Erythroblast (primary cell): Measurements from ENCODE around the gene TEKT5.
"Not testable (repeated sequence)": the region's sequence is repeated elsewhere in the genome, so short reads cannot be mapped to it uniquely, and the experiment has no call there.

ENCODE experiments used
- DNase-seq, 2 experiments: peaks; one replicate each; lab custom pipeline; 2025; lab: John Stamatoyannopoulos, UW
- GATA1 ChIP-seq: IDR thresholded peaks from 2 replicates; pipeline ENCODE4 v1.6.1; 2011; ENCODE audit warnings: low read depth, mild to moderate bottlenecking, control low read depth, low read length, moderate library complexity
- POLR2A ChIP-seq: IDR thresholded peaks from 2 replicates; pipeline ENCODE4 v1.6.1; 2011; ENCODE audit warnings: mild to moderate bottlenecking, low read length

TEKT5 gene

DNA sequence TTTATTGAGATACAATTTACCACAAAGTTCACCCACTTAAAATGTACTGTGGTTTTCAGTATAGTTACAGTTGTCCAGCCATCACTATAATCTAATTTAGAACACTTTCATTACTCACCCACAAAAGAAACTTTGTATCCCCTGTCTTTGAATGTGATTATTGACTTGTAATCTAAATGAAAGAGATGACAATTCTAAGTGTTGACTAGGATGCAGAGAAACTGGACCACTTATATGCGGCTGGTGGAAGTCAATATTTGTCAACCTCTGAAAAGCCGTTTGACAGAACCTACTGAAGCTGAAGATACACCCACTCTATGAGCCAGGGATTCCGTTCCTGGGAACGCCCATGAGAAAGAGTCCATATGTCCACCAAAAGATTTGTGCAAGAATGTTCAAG is 36.8 kb downstream of the TEKT5 start:
- no peak for DNase-seq
- no peak for TF ChIP-seq GATA1
- TF ChIP-seq POLR2A = no peak

DNA sequence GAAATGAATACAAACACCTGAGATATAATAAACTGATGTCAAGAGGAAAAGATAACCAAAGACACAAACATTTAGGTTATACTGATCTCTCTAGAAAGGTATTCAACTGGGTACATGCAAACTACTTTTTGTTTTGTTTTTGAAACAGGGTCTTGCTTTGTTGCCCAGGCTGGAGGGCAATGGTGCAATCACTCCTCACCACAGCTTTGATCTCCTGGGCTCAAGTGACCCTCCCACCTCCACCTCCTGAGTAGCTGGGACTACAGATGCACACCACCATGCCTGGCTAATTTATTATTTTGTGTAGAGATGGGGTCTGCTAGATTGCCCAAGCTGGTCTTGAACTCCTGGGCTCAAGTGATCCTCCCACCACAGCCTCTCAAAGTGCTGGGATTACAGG is 38.1 kb downstream of the TEKT5 start:
- TF ChIP-seq POLR2A = no peak
- no peak for DNase-seq

DNA sequence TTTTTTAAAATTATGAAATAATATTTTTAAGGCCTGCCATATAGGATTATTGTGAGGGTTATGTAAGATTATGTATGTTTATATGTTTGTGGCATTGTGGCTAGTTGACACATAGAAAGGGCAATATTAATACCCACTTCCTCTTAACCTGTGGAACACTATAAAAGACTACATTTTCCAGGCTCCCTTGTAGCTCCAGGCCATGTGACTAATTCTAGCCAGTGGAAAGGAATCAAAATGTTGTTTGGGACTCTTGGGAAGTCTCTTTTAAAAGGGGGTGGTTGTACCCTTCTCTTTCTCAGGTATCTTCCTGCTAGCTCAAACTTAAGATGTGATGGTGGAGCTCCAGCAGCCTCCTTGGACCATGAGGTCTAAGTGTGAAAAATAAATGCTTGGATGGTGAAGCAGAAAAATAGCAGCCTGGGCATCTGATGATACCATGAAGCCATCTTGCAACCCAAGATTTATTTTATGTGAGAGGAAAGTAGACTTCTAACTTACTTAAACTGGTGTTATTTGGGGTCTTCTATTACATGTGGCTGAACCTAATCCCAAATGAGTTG is 39.2 kb downstream of the TEKT5 start:
- no peak for DNase-seq
- TF ChIP-seq POLR2A = no peak
- no peak for TF ChIP-seq GATA1

DNA sequence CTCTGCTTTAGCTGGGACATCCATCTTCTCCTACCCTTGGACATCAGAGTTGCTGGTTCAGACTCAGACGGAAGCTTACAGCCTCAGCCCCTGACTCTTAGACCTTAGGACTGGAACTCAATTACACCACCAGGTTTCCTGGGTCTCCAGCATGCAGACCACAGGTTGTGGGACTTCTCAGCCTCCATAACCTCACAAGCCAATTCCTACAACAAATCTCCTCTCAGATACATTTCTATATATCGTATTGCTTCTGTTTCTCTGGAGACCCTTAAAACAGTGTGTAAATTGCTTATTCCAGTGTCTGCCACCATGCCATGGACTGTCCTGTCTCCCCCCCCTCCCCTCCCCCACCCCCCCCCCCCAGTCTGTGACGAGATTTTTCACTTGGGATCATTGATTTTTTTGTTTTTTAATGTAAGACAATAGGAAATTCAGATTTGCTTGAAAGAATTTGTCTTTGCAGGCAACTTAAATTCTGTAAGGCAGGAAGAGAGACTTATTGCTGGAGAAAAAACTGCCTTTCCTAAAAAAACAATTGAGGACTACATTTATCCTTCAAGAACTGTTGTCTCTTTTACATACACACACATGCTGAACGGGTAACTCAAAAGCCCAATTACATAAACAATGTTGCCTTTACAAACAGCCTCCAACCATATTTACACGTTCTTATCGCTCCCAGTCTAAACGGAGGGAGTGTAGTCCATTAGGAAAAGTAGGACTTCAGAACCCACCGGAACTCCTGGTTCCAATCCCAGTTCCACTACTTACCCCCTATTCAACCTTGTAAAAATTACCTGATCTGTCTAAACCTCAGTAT is 39.9 kb downstream of the TEKT5 start:
- no peak for TF ChIP-seq GATA1
- TF ChIP-seq POLR2A = no peak
- DNase-seq = no peak

DNA sequence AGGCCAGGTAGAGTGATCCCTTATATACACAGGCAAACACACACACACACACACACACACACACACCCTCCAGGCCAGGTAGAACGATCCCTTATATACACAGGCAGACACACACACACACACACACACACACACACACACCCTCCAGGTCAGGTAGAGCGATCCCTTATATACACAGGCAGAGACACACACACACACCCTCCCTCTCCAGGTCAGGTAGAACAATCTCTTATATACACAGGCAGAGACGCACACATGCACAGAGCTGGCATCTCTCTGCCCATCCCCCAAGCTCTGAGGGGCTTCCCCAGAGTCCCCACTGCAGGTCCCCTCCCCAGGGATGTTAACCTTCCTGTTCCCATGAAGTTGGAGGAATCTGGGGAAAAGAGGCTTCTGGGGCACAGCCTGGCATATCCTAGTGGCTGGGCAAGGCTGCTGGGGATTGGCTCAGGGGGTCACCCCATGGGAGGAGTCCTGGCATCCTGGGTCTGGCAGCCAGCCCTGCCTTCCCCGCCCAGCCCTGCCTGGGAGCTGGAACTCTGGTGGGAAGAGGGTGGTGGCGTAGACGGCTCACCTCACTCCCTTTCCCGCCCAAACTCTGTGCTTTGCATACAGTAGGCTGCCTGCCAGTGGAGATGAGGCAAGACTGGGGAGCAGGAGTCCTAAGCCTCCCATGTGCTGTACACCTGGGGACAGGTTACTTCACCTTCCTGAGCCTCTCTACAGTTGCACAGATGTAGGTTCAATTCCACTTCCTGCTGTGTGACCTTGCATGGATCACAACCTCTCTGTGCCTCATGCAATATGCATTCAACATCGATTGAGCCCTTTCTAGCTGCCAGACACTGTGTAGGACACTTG is 41.8 kb downstream of the TEKT5 start:
- no peak for TF ChIP-seq GATA1
- TF ChIP-seq POLR2A = no peak
- no peak for DNase-seq

- DNase-seq = not testable (repeated sequence)
Measured at GRCh38 chr16:10649098-10649497, 45.6 kb downstream of the TEKT5 start.

DNA sequence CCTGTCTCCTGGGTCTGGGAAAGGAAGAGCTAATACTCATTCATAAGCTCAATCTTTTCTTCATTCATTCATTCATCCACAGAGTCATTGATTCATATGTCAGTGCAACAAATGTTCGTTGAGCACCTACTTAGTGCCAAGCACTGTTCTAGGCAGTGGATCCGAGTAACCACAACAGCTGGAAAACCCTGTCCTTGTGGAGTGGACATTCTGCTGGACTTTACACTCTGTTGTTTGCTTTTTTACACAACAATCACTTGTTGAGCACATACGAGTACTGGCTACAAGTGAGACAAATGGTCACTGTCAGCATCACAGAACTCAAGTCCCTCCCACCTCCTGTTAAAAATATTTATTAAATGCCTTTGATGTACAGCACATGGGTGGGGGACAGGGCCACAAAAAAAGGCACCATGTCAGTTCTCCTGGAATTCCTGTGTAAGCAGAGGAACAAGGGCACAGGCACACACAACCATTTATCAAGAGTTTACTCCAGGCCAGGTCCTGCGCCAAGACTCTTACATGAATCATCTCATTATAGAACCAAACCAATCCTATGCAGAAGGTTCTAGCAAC is 46.9 kb downstream of the TEKT5 start:
- no peak for DNase-seq
- TF ChIP-seq GATA1 (no peak), POLR2A (no peak)

- DNase-seq = no peak
- TF ChIP-seq POLR2A = no peak
- no peak for TF ChIP-seq GATA1
Measured at GRCh38 chr16:10647264-10647720, 47.4 kb downstream of the TEKT5 start.

GRCh38 chr16:10646581-10647263 is 48.0 kb downstream of the TEKT5 start:
- DNase-seq = peak in 1 of 2 experiments; percentile 11
- TF ChIP-seq GATA1 = no peak
- TF ChIP-seq POLR2A = no peak

- TF ChIP-seq GATA1 (no peak), POLR2A (no peak)
- DNase-seq = no peak
Measured at GRCh38 chr16:10646228-10646580, 48.5 kb downstream of the TEKT5 start.

DNA sequence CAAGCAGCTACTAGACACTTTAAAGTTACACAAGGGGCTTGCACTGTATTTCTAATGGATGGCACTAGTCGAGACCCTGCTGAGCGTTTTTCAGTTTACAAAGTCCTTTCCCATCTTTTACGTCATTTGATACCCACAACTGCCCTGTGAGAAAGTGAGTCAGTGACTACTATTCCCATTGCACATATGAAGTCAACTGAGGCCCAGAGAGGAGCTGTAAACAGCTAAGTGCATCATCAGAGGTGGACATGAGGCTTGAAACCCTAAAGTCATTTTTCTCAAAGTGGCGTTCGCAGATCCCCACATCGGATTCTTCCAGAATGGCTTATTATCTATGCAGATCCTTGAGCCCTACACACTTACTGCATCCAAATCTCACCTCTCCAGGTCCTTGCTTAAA is 50.6 kb downstream of the TEKT5 start:
- no peak for TF ChIP-seq POLR2A
- TF ChIP-seq GATA1 = no peak
- DNase-seq = no peak

GRCh38 chr16:10642964-10643363 is 51.8 kb downstream of the TEKT5 start:
- DNase-seq = no peak
- TF ChIP-seq POLR2A = no peak
- no peak for TF ChIP-seq GATA1
